ENCODE measurements around the gene QSOX2. TPM values are rescaled to one million over a fixed set of nuclear protein-coding genes. Genes with fewer than 3 reads are reported as not detected.

The QSOX2 gene
- total and polyA plus RNA-seq, 2 experiments from 2014 or later = 9.2 to 29.2 TPM

DNA sequence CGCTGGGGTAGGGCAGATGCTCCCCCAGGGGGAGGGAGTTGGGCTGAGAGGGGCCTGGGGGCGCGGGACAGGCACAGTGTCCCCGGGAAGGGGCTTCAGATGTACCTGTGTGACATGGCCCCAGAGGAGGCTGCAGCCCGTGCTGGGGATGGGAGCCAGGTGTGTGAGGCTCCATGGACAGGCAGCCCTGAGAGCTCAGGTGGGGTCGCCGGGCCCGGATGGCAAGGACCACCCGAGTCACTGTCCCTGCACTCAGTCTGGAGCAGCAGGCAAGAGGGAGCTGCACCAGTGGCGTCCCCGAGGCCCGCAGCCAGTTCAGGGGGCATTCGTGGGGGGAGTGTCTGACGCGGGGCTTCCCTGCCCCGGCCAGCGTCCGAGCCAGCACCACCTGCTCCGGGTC is 39.3 kb upstream of the QSOX2 start:
- H3K36me3 ChIP-seq (ENCODE audit: insufficient read depth) = no peaks in the 10 kb centered on the region
- no peak for DNase-seq (ENCODE audit: low spot score)
- Mint-ChIP-seq H3K4me1 (peaks cover 4% of the 10 kb centered on the region; the same call in 1 of the 3 replicates), H3K27ac (no peak overlapping the region), H3K4me3 (no peak overlapping the region), H3K27me3 (ENCODE audit: insufficient read depth, low read depth, poor library complexity) (peaks cover 4% of the 10 kb centered on the region), H3K9me3 (peaks cover 2% of the 10 kb centered on the region; the same call in 1 of the 3 replicates), H3K36me3 (ENCODE audit: low read depth) (no peaks in the 10 kb centered on the region)
- H3K9me2 ChIP-seq (ENCODE audit: insufficient read depth) = no peaks in the 10 kb centered on the region
- no peak overlapping the region for H3K27ac ChIP-seq (ENCODE audit: low read depth)
- TF ChIP-seq STAT1 (IDR thresholded peaks at IDR 0.05; ENCODE audit: unreplicated experiment) (no peak), POLR2AphosphoS5 (IDR thresholded peaks at IDR 0.05; ENCODE audit: low read depth) (no peak), JUNB (IDR thresholded peaks at IDR 0.05; ENCODE audit: unreplicated experiment) (no peak), EZH2phosphoT487 (IDR thresholded peaks at IDR 0.05; ENCODE audit: unreplicated experiment) (no peak), NANOG (IDR thresholded peaks at IDR 0.05; ENCODE audit: borderline replicate concordance) (no peak), ZNF331 (CRISPR knock-in tag; IDR thresholded peaks at IDR 0.05; ENCODE audit: low read depth) (no peak)
- TF ChIP-seq, protein P1, sequence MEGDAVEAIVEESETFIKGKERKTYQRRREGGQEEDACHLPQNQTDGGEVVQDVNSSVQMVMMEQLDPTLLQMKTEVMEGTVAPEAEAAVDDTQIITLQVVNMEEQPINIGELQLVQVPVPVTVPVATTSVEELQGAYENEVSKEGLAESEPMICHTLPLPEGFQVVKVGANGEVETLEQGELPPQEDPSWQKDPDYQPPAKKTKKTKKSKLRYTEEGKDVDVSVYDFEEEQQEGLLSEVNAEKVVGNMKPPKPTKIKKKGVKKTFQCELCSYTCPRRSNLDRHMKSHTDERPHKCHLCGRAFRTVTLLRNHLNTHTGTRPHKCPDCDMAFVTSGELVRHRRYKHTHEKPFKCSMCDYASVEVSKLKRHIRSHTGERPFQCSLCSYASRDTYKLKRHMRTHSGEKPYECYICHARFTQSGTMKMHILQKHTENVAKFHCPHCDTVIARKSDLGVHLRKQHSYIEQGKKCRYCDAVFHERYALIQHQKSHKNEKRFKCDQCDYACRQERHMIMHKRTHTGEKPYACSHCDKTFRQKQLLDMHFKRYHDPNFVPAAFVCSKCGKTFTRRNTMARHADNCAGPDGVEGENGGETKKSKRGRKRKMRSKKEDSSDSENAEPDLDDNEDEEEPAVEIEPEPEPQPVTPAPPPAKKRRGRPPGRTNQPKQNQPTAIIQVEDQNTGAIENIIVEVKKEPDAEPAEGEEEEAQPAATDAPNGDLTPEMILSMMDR (conservative IDR thresholded peaks at IDR 0.05; ENCODE audit: low read depth in 2 of 2) = no peak
- no peaks in the 10 kb centered on the region for H4K20me1 ChIP-seq (replicated peaks; ENCODE audit: insufficient read depth)
- no peak overlapping the region for H2AFZ ChIP-seq
- H3K4me1 ChIP-seq (ENCODE audit: insufficient read depth) = no peaks in the 10 kb centered on the region
- no peak for ATAC-seq
- no peaks in the 10 kb centered on the region for H3K79me2 ChIP-seq (replicated peaks; ENCODE audit: insufficient read depth)
- H3K4me2 ChIP-seq = no peak overlapping the region
- no peak overlapping the region for H3K4me3 ChIP-seq
- H3F3A ChIP-seq (replicated peaks; ENCODE audit: low read depth) = 0 out of 2 replicates have a peak, but pooled peaks cover 2% of the 10 kb centered on the region
- H3K27me3 ChIP-seq (ENCODE audit: insufficient read depth) = no peaks in the 10 kb centered on the region

DNA sequence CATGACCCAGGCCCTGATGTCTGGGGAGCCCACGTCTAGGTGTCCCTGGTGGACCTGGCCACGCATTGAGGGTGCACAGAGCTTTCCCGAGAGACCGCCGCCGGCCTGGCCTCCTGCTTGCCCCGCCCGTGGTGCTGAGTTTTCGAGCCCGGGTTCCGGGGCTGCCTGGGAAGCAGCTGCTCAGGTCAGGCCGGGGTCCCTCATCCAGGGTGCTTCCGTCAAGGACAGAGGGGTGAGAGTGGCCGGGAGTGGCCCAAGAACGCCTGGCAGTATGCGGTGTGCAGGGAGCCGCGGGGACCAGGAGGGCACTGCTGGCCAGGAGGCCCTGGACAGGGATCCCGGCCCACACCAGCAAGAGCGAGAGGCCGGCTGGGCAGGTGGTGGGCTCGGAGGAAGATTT is 38.7 kb upstream of the QSOX2 start:
- no peaks in the 10 kb centered on the region for H3K36me3 Mint-ChIP-seq (ENCODE audit: low read depth)
- no peak overlapping the region for H3K27ac ChIP-seq (ENCODE audit: low read depth)
- no peaks in the 10 kb centered on the region for H3K36me3 ChIP-seq (ENCODE audit: insufficient read depth)
- H3K4me3 Mint-ChIP-seq = no peak overlapping the region
- no peaks in the 10 kb centered on the region for H3K79me2 ChIP-seq (replicated peaks; ENCODE audit: insufficient read depth)
- peaks cover 4% of the 10 kb centered on the region for H3K27me3 Mint-ChIP-seq (ENCODE audit: insufficient read depth, low read depth, poor library complexity)
- H4K20me1 ChIP-seq (replicated peaks; ENCODE audit: insufficient read depth) = no peaks in the 10 kb centered on the region
- no peak overlapping the region for H3K4me2 ChIP-seq
- H3F3A ChIP-seq (replicated peaks; ENCODE audit: low read depth) = 0 out of 2 replicates have a peak, but pooled peaks cover 2% of the 10 kb centered on the region
- peaks cover 4% of the 10 kb centered on the region; the same call in 1 of the 3 replicates for H3K4me1 Mint-ChIP-seq
- ATAC-seq (no peak), DNase-seq (ENCODE audit: low spot score) (no peak)
- no peak overlapping the region for H2AFZ ChIP-seq
- H3K9me3 Mint-ChIP-seq = peaks cover 3% of the 10 kb centered on the region; the same call in 1 of the 3 replicates
- H3K4me3 ChIP-seq = no peak overlapping the region
- H3K4me1 ChIP-seq (ENCODE audit: insufficient read depth) = no peaks in the 10 kb centered on the region
- H3K9me2 ChIP-seq (ENCODE audit: insufficient read depth) = no peaks in the 10 kb centered on the region
- no peaks in the 10 kb centered on the region for H3K27me3 ChIP-seq (ENCODE audit: insufficient read depth)
- no peak overlapping the region for H3K27ac Mint-ChIP-seq
- no peak for TF ChIP-seq EZH2 (IDR thresholded peaks at IDR 0.05; ENCODE audit: low read depth, unreplicated experiment)
- no peak for TF ChIP-seq NANOG (IDR thresholded peaks at IDR 0.05; ENCODE audit: borderline replicate concordance)
- TF ChIP-seq, protein P2, sequence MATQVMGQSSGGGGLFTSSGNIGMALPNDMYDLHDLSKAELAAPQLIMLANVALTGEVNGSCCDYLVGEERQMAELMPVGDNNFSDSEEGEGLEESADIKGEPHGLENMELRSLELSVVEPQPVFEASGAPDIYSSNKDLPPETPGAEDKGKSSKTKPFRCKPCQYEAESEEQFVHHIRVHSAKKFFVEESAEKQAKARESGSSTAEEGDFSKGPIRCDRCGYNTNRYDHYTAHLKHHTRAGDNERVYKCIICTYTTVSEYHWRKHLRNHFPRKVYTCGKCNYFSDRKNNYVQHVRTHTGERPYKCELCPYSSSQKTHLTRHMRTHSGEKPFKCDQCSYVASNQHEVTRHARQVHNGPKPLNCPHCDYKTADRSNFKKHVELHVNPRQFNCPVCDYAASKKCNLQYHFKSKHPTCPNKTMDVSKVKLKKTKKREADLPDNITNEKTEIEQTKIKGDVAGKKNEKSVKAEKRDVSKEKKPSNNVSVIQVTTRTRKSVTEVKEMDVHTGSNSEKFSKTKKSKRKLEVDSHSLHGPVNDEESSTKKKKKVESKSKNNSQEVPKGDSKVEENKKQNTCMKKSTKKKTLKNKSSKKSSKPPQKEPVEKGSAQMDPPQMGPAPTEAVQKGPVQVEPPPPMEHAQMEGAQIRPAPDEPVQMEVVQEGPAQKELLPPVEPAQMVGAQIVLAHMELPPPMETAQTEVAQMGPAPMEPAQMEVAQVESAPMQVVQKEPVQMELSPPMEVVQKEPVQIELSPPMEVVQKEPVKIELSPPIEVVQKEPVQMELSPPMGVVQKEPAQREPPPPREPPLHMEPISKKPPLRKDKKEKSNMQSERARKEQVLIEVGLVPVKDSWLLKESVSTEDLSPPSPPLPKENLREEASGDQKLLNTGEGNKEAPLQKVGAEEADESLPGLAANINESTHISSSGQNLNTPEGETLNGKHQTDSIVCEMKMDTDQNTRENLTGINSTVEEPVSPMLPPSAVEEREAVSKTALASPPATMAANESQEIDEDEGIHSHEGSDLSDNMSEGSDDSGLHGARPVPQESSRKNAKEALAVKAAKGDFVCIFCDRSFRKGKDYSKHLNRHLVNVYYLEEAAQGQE (IDR thresholded peaks at IDR 0.05; ENCODE audit: unreplicated experiment) = no peak
- TF ChIP-seq ZNF114 (CRISPR knock-in tag; IDR thresholded peaks at IDR 0.05) = no peak
- no peak for TF ChIP-seq STAT1 (IDR thresholded peaks at IDR 0.05; ENCODE audit: unreplicated experiment)
- no peak for TF ChIP-seq ZNF331 (CRISPR knock-in tag; IDR thresholded peaks at IDR 0.05; ENCODE audit: low read depth)
- no peak for TF ChIP-seq POLR2AphosphoS5 (IDR thresholded peaks at IDR 0.05; ENCODE audit: low read depth)
